HL-60 (cell line): Measurements from ENCODE around the gene PEX11B.

Source experiments
- CTCF ChIP-seq: IDR thresholded peaks from one replicate; pipeline ENCODE4 v1.5.1; 2011; ENCODE audit warnings: low read length, control low read depth, inconsistent platforms; ENCODE audit not compliant: insufficient read depth
- GABPA ChIP-seq: IDR thresholded peaks from 2 replicates; pipeline ENCODE4 v1.6.1; 2012; ENCODE audit warnings: low read depth
- POLR2AphosphoS5 ChIP-seq: IDR thresholded peaks from 2 replicates; pipeline ENCODE4 v1.6.1; 2012; ENCODE audit warnings: low read depth
- REST ChIP-seq: IDR thresholded peaks from 2 replicates; pipeline ENCODE4 v1.6.1; 2012; ENCODE audit warnings: low read depth; ENCODE audit not compliant: insufficient replicate concordance
- SPI1 ChIP-seq: IDR thresholded peaks from 2 replicates; pipeline ENCODE4 v1.6.1; 2012; ENCODE audit warnings: low read depth, mild to moderate bottlenecking, borderline replicate concordance

- TF ChIP-seq CTCF (no peak), POLR2AphosphoS5 (no peak), REST (no peak), GABPA (no peak), SPI1 (no peak)
Measured at GRCh38 chr1:145963265-145964019, 44.9 kb upstream of the PEX11B start.
